Measurements from ENCODE around the gene FOXN3.

GRCh38 chr14:89364316-89364715, 52.7 kb downstream of the FOXN3 start:
- TF ChIP-seq, protein P1, sequence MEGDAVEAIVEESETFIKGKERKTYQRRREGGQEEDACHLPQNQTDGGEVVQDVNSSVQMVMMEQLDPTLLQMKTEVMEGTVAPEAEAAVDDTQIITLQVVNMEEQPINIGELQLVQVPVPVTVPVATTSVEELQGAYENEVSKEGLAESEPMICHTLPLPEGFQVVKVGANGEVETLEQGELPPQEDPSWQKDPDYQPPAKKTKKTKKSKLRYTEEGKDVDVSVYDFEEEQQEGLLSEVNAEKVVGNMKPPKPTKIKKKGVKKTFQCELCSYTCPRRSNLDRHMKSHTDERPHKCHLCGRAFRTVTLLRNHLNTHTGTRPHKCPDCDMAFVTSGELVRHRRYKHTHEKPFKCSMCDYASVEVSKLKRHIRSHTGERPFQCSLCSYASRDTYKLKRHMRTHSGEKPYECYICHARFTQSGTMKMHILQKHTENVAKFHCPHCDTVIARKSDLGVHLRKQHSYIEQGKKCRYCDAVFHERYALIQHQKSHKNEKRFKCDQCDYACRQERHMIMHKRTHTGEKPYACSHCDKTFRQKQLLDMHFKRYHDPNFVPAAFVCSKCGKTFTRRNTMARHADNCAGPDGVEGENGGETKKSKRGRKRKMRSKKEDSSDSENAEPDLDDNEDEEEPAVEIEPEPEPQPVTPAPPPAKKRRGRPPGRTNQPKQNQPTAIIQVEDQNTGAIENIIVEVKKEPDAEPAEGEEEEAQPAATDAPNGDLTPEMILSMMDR (IDR thresholded peaks at IDR 0.05 in 4 of 5, conservative IDR thresholded peaks at IDR 0.05 in 1 of 5): no peak
- no peak for TF ChIP-seq POLR2A (IDR thresholded peaks at IDR 0.05)

Data from gastrocnemius medialis (tissue), 4 donors.